Astrocyte (in vitro differentiated cells and primary cell): Measurements from ENCODE around the gene BLZF1. TPM values are rescaled to one million over a fixed set of nuclear protein-coding genes. Genes with fewer than 3 reads are reported as not detected.

ENCODE experiments used
- DNase-seq: peaks from one replicate; pipeline ENCODE4 v3.0.0-alpha.2; 2010; ENCODE audit warnings: low read depth
- FAIRE-seq: peaks from 2 replicates; lab custom pipeline; 2011; peaks lifted over from hg19 to GRCh38; lab: Jason Lieb, UNC
- H2AFZ ChIP-seq: 2 replicates; pipeline ENCODE4 v1.6.0; 2012; ENCODE audit warnings: low read depth, low read length, inconsistent platforms
- H3K27ac ChIP-seq: 2 replicates; pipeline ENCODE4 v1.5.1; 2011; ENCODE audit warnings: low read depth, low read length, inconsistent platforms
- H3K27me3 ChIP-seq: 2 replicates; pipeline ENCODE4 v1.6.0; 2011; ENCODE audit warnings: low read length, inconsistent platforms; ENCODE audit not compliant: insufficient read depth
- H3K36me3 ChIP-seq: 2 replicates; pipeline ENCODE4 v1.5.1; 2011; ENCODE audit warnings: low read length, inconsistent platforms; ENCODE audit not compliant: insufficient read depth
- H3K4me1 ChIP-seq: 2 replicates; pipeline ENCODE4 v1.5.1; 2011; ENCODE audit warnings: low read length, inconsistent platforms; ENCODE audit not compliant: insufficient read depth
- H3K4me2 ChIP-seq: 2 replicates; pipeline ENCODE4 v1.6.0; 2012; ENCODE audit warnings: low read length, inconsistent platforms
- H3K4me3 ChIP-seq: 2 replicates; pipeline ENCODE4 v1.5.1; 2011; ENCODE audit warnings: low read depth, mild to moderate bottlenecking, low read length, inconsistent platforms; ENCODE audit not compliant: insufficient read depth
- H3K79me2 ChIP-seq: 2 replicates; pipeline ENCODE4 v1.6.0; 2012; ENCODE audit warnings: mild to moderate bottlenecking, low read length, inconsistent platforms; ENCODE audit not compliant: insufficient read depth
- H3K9ac ChIP-seq: 2 replicates; pipeline ENCODE4 v1.6.0; 2012; ENCODE audit warnings: mild to moderate bottlenecking, low read length, inconsistent platforms
- H3K9me3 ChIP-seq: 2 replicates; pipeline ENCODE4 v1.5.1; 2012; ENCODE audit warnings: low read depth, mild to moderate bottlenecking, low read length, inconsistent platforms; ENCODE audit not compliant: insufficient read depth
- H4K20me1 ChIP-seq: 2 replicates; pipeline ENCODE4 v1.6.0; 2012; ENCODE audit warnings: low read length, inconsistent platforms; ENCODE audit not compliant: insufficient read depth
- H3K27ac Mint-ChIP-seq: one replicate; pipeline ENCODE4 v1.8.0; 2021; ENCODE audit warnings: mild to moderate bottlenecking, mixed read lengths; ENCODE audit not compliant: unreplicated experiment
- H3K27me3 Mint-ChIP-seq: one replicate; pipeline ENCODE4 v1.8.0; 2021; ENCODE audit warnings: low read depth, mixed read lengths; ENCODE audit not compliant: unreplicated experiment
- H3K36me3 Mint-ChIP-seq: one replicate; pipeline ENCODE4 v1.8.0; 2021; ENCODE audit warnings: low read depth, mixed read lengths; ENCODE audit not compliant: unreplicated experiment
- H3K4me1 Mint-ChIP-seq: one replicate; pipeline ENCODE4 v1.8.0; 2021; ENCODE audit warnings: low read depth, mixed read lengths; ENCODE audit not compliant: unreplicated experiment
- H3K4me3 Mint-ChIP-seq: one replicate; pipeline ENCODE4 v1.8.0; 2021; ENCODE audit warnings: mild to moderate bottlenecking, moderate library complexity, mixed read lengths; ENCODE audit not compliant: unreplicated experiment
- H3K9me3 Mint-ChIP-seq: one replicate; pipeline ENCODE4 v1.8.0; 2021; ENCODE audit warnings: mild to moderate bottlenecking, mixed read lengths; ENCODE audit not compliant: unreplicated experiment
- EZH2 ChIP-seq: IDR thresholded peaks from 2 replicates; pipeline ENCODE4 v1.6.1; 2012; ENCODE audit warnings: mild to moderate bottlenecking, low read length, inconsistent platforms; ENCODE audit not compliant: insufficient read depth
- total RNA-seq: library from RNA; stranded (reverse); gene quantifications from 2 replicates; pipeline ENCODE4 v1.2.1, GENCODE V29; 2021
- TF ChIP-seq, protein P1 (sequence below): IDR thresholded peaks from 2 replicates; pipeline ENCODE4 v1.5.1; 2011; ENCODE audit warnings: low read depth, mild to moderate bottlenecking, inconsistent platforms, low read length, moderate library complexity; ENCODE audit not compliant: insufficient read depth

BLZF1 gene
- total RNA-seq, 1 donor from 2014 or later = 52.0 TPM

DNA sequence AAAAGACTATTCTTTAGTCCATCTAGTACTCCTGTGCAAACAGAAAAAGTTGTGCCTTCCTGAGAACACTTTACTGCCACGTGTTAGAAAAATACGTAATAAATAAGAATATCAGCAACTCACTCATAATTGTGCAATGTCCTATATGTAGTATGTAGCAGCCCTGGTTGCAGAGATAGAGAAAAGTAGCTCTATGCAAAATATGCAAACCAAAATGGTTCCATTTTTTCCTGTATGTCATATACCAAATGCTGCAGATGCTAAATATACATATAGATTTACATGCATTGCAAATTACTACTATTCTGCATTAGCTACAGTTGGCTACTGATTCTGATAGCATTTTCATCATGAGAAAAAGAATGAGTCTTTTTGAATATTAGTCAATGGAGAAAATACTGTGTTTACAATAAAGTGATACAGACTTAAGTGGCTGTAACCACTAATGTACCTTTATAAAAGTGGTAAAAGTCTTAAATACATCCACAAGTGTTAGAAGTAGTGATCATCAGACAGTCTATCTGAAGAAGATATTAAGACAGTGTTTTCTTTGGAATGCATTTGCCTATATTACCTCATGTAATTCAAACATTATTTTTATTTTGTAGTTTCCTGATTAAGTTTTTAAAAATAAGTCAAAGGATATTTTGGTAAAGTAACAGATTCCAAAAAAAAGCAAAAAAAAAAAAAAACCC, 20.2 kb upstream of the BLZF1 start:
- Histone ChIP-seq H3K27ac (no peak overlapping the region), H3K4me2 (no peak overlapping the region), H3K9ac (no peak overlapping the region), H2AFZ (no peak overlapping the region), H3K27me3 (no peaks in the 10 kb centered on the region), H3K9me3 (no peaks in the 10 kb centered on the region), H3K36me3 (no peaks in the 10 kb centered on the region), H4K20me1 (peaks cover 14% of the 10 kb centered on the region), H3K4me1 (no peaks in the 10 kb centered on the region), H3K79me2 (no peaks in the 10 kb centered on the region), H3K4me3 (no peak overlapping the region)
- FAIRE-seq (no peak), DNase-seq (no peak)
- no peak overlapping the region for H3K27ac Mint-ChIP-seq
- peaks cover 6% of the 10 kb centered on the region for H3K4me1 Mint-ChIP-seq
- TF ChIP-seq, protein P1, sequence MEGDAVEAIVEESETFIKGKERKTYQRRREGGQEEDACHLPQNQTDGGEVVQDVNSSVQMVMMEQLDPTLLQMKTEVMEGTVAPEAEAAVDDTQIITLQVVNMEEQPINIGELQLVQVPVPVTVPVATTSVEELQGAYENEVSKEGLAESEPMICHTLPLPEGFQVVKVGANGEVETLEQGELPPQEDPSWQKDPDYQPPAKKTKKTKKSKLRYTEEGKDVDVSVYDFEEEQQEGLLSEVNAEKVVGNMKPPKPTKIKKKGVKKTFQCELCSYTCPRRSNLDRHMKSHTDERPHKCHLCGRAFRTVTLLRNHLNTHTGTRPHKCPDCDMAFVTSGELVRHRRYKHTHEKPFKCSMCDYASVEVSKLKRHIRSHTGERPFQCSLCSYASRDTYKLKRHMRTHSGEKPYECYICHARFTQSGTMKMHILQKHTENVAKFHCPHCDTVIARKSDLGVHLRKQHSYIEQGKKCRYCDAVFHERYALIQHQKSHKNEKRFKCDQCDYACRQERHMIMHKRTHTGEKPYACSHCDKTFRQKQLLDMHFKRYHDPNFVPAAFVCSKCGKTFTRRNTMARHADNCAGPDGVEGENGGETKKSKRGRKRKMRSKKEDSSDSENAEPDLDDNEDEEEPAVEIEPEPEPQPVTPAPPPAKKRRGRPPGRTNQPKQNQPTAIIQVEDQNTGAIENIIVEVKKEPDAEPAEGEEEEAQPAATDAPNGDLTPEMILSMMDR = no peak
- TF ChIP-seq EZH2 = no peak
- H3K36me3 Mint-ChIP-seq = no peaks in the 10 kb centered on the region
- no peak overlapping the region for H3K4me3 Mint-ChIP-seq
- no peaks in the 10 kb centered on the region for H3K27me3 Mint-ChIP-seq
- peaks cover 2% of the 10 kb centered on the region for H3K9me3 Mint-ChIP-seq

DNA sequence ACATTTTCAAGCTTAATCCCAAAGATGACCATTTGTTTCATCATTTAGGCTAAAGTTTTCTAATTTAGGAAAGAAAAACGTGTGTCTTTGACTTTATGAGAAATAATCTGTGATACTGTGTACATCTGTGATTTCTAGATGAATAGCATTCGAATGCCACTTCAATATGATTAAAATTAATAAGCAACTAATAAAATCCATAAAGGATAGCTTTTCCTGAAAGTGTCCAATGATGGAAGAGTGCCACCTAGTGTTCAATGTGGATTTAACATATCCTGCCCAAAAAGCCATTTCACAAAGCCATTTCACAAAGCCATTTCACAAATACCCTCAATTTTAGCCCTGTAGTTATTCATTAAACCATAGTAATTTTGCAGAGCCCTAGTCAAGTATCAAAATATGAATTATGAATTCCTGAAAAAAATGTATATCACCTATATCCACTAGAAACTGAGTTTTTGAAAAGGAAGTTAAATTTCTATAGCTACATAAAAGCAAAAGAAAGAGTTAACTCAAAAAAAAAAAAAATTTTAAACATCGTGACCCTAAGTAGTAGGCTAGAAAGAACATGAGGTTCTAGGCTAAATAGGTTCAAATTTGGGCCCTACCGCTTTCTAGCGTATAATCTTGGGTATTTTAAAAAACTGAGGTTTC, 19.5 kb upstream of the BLZF1 start:
- Histone ChIP-seq H3K27me3 (no peaks in the 10 kb centered on the region), H3K9me3 (no peaks in the 10 kb centered on the region), H3K9ac (no peak overlapping the region), H3K79me2 (peaks cover 4% of the 10 kb centered on the region), H3K4me1 (no peaks in the 10 kb centered on the region), H3K36me3 (no peaks in the 10 kb centered on the region), H3K4me2 (no peak overlapping the region), H3K27ac (no peak overlapping the region), H4K20me1 (peaks cover 14% of the 10 kb centered on the region), H2AFZ (no peak overlapping the region), H3K4me3 (no peak overlapping the region)
- Mint-ChIP-seq H3K9me3 (peaks cover 4% of the 10 kb centered on the region), H3K4me1 (peaks cover 6% of the 10 kb centered on the region), H3K27me3 (no peaks in the 10 kb centered on the region), H3K36me3 (peaks cover 2% of the 10 kb centered on the region), H3K27ac (no peak overlapping the region), H3K4me3 (no peak overlapping the region)
- no peak for TF ChIP-seq EZH2
- TF ChIP-seq, protein P1 = peak; percentile 83
- FAIRE-seq (no peak), DNase-seq (no peak)

DNA sequence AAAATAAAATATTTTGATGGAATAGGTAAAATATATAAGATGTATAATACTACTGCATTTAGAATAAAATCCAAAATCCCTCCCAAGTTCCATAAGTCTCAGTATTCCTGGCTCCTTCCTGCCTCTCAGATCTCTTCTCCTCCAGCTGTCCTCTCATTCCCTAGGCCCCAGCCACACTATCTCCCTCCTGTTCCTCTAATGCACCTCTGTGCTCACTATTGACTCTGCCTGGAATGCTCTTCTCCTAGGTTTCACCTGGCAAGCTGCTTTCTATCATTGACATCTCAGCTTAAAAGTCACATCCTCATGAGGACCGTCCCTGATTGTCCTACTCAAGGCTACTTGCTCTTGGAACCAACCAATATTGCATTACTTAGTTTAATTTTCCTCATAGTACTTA, 7.6 kb upstream of the BLZF1 start:
- Mint-ChIP-seq H3K4me1 (peaks cover 23% of the 10 kb centered on the region), H3K4me3 (no peak overlapping the region), H3K9me3 (no peaks in the 10 kb centered on the region), H3K27me3 (no peaks in the 10 kb centered on the region), H3K27ac (peak overlapping the region; percentile 2), H3K36me3 (peaks cover 1% of the 10 kb centered on the region)
- DNase-seq (no peak), FAIRE-seq (no peak)
- no peak overlapping the region for H3K9ac ChIP-seq
- H2AFZ ChIP-seq = no peak overlapping the region
- peaks cover 36% of the 10 kb centered on the region for H3K79me2 ChIP-seq
- no peaks in the 10 kb centered on the region for H3K36me3 ChIP-seq
- no peak overlapping the region for H3K4me2 ChIP-seq
- no peak overlapping the region for H3K4me3 ChIP-seq
- no peaks in the 10 kb centered on the region for H3K27me3 ChIP-seq
- TF ChIP-seq, protein P1 = no peak
- TF ChIP-seq EZH2 = no peak
- no peaks in the 10 kb centered on the region for H4K20me1 ChIP-seq
- H3K9me3 ChIP-seq = no peaks in the 10 kb centered on the region
- H3K4me1 ChIP-seq = peaks cover 20% of the 10 kb centered on the region
- no peak overlapping the region for H3K27ac ChIP-seq
